K562 (cell line): ENCODE measurements around the gene PODN.

Experiments
- ARID1B ChIP-seq: fragments of 450-650 bp; IDR thresholded peaks from 2 replicates; pipeline ENCODE4 v1.6.1; 2016; ENCODE audit warnings: antibody characterized with exemption, mild to moderate bottlenecking, inconsistent platforms
- BACH1 ChIP-seq: fragments of 200-800 bp; sonication (Bioruptor generic); IDR thresholded peaks from 2 replicates; pipeline ENCODE4 v1.6.1; 2016; ENCODE audit warnings: missing genetic modification characterization, missing compliant biosample characterization
- FOS ChIP-seq: IDR thresholded peaks from 3 replicates; pipeline ENCODE4 v1.6.1; 2011; ENCODE audit not compliant: insufficient read length; ENCODE audit errors: extremely low read depth
- KAT8 ChIP-seq: fragments of 450-650 bp; IDR thresholded peaks from 2 replicates; pipeline ENCODE4 v1.6.1; 2016; ENCODE audit warnings: low read depth, mild to moderate bottlenecking
- PHTF2 ChIP-seq: fragments of 250-450 bp; sonication (Bioruptor Pico); IDR thresholded peaks from 2 replicates; pipeline ENCODE4 v1.5.0; 2021; ENCODE audit warnings: mild to moderate bottlenecking
- ZBTB2 ChIP-seq: fragments of 450-650 bp; IDR thresholded peaks from 2 replicates; pipeline ENCODE4 v1.6.1; 2016; ENCODE audit warnings: antibody characterized with exemption
- ZBTB49 ChIP-seq: sonication (generic); formaldehyde crosslinking; IDR thresholded peaks from 2 replicates; pipeline ENCODE4 v1.8.0; 2022; ENCODE audit warnings: missing genetic modification reagents, mild to moderate bottlenecking, borderline replicate concordance
- TF ChIP-seq, protein P1 (sequence below): fragments of 250-450 bp; sonication (Bioruptor Pico); IDR thresholded peaks from 2 replicates; pipeline ENCODE4 v1.5.0; 2020; ENCODE audit warnings: mild to moderate bottlenecking
- TF ChIP-seq, protein P2 (sequence below), 3 experiments: IDR thresholded peaks in 2 of 3; conservative IDR thresholded peaks in 1 of 3; 2 replicates each; pipeline ENCODE4 v1.5.1; 2011 to 2012; ENCODE audit warnings: low read length in 3 of 3, mild to moderate bottlenecking in 3 of 3, control low read depth in 2 of 3, improper control_type of control experiment in 1 of 3, inconsistent platforms in 1 of 3, low read depth in 1 of 3, mixed read lengths in 1 of 3, moderate library complexity in 1 of 3; ENCODE audit not compliant: insufficient read depth in 2 of 3

DNA sequence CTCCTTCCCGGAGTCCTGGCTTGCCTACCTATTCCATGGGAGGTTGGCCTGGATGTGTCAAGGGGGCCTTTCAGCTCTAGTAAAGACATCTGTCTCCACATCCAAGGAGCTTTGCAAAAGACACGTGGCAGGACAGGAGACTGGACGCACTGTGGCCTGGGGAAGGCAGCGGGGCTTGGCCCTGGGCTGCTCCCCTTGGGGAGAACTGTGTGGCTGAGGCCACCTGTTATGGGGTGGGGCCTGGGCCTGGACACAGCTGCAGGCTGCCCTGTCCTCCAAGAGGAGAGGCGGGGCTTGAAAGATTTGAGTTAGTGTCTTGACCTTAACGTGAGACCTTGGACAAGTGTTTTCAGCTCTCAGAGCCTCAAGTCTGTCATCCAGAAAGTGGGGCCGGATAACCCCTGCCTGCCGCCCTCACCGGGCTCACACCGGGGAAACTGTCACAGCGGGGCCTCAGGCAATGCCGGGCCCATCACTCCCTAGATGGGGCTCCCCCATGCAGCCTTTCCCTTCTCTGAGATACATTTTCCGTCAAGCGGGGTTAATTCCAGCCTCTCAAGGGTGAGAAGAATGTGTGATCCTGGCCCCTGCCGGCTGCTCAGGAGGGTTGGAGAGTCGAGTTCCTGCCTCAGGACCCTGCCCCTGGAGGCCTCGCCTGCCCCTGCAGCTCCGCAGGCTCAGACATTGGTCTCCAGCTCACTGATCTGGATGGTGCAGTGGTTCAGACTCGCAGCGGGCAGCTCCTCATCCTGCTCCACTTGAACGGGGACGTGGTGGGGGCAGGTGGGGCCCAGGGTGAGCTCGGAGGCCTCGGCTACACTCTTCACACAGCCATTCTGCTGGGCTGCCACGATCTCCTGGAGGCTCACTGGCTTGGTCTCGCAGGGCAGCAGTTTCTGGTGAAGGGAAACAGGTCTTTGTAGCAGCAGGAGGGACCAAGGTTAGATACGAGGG, 25.6 kb downstream of the PODN start:
- no peak for TF ChIP-seq ZBTB49 (CRISPR knock-in tag)
- TF ChIP-seq PHTF2, result no peak
- TF ChIP-seq BACH1 (tag), result no peak
- no peak for TF ChIP-seq KAT8
- TF ChIP-seq, protein P1, sequence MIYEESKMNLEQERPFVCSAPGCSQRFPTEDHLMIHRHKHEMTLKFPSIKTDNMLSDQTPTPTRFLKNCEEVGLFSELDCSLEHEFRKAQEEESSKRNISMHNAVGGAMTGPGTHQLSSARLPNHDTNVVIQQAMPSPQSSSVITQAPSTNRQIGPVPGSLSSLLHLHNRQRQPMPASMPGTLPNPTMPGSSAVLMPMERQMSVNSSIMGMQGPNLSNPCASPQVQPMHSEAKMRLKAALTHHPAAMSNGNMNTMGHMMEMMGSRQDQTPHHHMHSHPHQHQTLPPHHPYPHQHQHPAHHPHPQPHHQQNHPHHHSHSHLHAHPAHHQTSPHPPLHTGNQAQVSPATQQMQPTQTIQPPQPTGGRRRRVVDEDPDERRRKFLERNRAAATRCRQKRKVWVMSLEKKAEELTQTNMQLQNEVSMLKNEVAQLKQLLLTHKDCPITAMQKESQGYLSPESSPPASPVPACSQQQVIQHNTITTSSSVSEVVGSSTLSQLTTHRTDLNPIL (CRISPR knock-in tag), result no peak
- TF ChIP-seq ZBTB2, result no peak
- TF ChIP-seq FOS, result no peak
- TF ChIP-seq ARID1B, result no peak
- TF ChIP-seq, protein P2, sequence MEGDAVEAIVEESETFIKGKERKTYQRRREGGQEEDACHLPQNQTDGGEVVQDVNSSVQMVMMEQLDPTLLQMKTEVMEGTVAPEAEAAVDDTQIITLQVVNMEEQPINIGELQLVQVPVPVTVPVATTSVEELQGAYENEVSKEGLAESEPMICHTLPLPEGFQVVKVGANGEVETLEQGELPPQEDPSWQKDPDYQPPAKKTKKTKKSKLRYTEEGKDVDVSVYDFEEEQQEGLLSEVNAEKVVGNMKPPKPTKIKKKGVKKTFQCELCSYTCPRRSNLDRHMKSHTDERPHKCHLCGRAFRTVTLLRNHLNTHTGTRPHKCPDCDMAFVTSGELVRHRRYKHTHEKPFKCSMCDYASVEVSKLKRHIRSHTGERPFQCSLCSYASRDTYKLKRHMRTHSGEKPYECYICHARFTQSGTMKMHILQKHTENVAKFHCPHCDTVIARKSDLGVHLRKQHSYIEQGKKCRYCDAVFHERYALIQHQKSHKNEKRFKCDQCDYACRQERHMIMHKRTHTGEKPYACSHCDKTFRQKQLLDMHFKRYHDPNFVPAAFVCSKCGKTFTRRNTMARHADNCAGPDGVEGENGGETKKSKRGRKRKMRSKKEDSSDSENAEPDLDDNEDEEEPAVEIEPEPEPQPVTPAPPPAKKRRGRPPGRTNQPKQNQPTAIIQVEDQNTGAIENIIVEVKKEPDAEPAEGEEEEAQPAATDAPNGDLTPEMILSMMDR (IDR thresholded peaks at IDR 0.05 in 2 of 3, conservative IDR thresholded peaks at IDR 0.05 in 1 of 3; ENCODE audit: insufficient read depth in 2 of 3, low read depth in 1 of 3, low read length in 3 of 3), result peak in 2 of 3 experiments; percentile 12 to 71; a peak in 3 of 6 replicates
